ENCODE measurements around the gene AZIN2.
A peak's percentile ranks its signal among the peaks of the same experiment; 100 is the strongest.

Gene AZIN2

DNA sequence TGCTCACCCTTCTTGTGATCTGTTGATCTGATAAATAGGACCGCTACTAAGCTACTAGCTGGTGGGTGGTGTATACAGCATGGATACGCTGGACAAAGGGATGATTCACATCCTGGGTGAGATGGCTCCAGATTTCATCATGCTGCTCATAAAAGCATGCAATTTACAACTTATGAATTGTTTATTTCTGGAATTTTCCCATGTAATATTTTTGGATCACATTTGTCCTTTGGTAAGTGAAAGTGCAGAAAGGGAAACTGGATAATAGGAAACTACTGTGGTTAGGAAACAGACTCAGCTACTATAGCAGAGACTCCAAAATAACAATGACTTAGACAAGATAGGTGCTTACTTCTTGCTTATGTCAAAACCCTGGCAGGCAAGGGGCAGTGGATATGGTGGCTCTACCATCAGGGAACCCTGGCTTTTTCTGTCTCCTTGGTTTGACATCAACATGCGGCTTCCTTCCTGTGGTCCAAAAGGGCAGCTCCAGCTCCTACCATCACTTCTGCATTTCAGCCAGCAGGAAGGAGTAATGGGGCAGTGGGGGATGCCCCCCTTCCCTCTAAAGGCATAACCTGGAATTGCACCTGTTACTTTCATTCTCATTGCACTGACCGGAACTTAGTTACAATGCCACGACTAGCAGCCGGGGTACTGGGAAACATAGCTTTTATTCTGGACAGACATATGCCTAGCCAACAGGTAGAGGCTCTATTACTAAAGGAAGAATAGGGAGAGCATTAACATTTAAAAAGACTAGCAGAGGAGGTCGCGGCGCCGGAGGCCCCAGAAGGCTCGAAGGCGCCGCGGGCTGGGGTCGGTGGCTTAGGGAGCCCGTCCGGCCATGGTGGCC lies 30.5 kb upstream of the AZIN2 start:
- TF ChIP-seq CTCF (conservative IDR thresholded peaks at IDR 0.05; ENCODE audit: low read length), result peak; percentile 19
- TF ChIP-seq EZH2phosphoT487 (IDR thresholded peaks at IDR 0.05; ENCODE audit: borderline replicate concordance), result no peak

DNA sequence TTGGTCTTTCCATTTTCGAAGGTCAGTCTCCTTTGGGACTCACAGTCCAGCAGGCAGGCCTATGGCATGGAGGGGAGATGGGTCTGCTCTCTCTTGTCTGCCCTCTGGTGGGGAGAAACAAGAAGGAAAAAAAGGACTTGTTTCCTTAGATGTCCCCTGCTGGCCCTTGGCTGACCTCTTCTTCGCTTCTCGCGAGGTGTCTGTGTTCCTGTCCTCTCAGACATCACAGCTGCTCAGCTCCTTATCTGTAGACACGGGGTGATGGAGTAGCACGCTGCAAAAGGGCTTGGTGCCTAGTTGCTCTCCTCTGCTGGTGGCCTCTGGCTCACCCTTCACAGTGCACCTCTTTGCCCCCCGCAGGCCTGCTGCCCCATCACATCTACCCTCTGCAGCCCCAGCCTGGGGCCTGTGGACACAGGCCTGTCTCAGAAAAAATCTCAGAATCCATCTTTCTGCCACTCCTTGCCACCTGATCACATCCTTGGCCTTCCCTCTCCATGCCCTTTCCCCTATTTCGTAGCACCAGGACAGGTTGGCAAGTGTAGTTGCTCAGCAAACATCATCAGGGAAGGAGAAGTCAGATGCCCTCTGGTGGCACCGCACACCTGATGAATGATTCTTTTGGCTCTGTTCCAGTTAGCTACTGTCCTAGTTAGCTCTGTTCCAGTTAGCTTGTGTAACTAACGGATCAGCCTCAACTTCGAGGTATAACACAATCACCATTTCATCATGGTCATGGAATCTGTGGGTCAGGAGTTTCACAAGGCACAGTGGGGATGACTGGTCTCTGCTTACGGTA lies 25.5 kb upstream of the AZIN2 start:
- no peak overlapping the region for H3K4me2 ChIP-seq (ENCODE audit: low read depth, low read length, poor library complexity, severe bottlenecking)
- H3K9me2 ChIP-seq (replicated peaks; ENCODE audit: low read depth, low read length), result no peaks in the 10 kb centered on the region
- no peaks in the 10 kb centered on the region for H4K20me1 ChIP-seq (ENCODE audit: insufficient read depth, low read length, poor library complexity, severe bottlenecking)
- no peaks in the 10 kb centered on the region for H3K79me2 ChIP-seq (ENCODE audit: insufficient read depth, low read length)
- H3K27me3 ChIP-seq (ENCODE audit: insufficient read depth, low read length, poor library complexity, severe bottlenecking), result no peaks in the 10 kb centered on the region
- H3K9me3 ChIP-seq (ENCODE audit: insufficient read depth, low read depth, low read length), result no peaks in the 10 kb centered on the region
- H3K36me3 ChIP-seq (ENCODE audit: insufficient read depth, low read length), result no peaks in the 10 kb centered on the region
- H3K4me1 ChIP-seq (ENCODE audit: insufficient read depth, low read length, poor library complexity, severe bottlenecking), result no peaks in the 10 kb centered on the region
- H3K4me3 ChIP-seq (ENCODE audit: low read length, poor library complexity, severe bottlenecking), result no peak overlapping the region
- no peak for TF ChIP-seq EZH2phosphoT487 (IDR thresholded peaks at IDR 0.05; ENCODE audit: borderline replicate concordance)
- TF ChIP-seq CTCF (conservative IDR thresholded peaks at IDR 0.05; ENCODE audit: low read length), result peak; percentile 67
- no peak overlapping the region for H3K9ac ChIP-seq (ENCODE audit: low read depth, low read length, poor library complexity, severe bottlenecking)
- no peaks in the 10 kb centered on the region for H3F3A ChIP-seq (ENCODE audit: low read depth)
- no peak overlapping the region for H2AFZ ChIP-seq (ENCODE audit: low read length)

More for the DNA sequence above, 30.5 kb upstream of the AZIN2 start:
- H3K79me2 ChIP-seq (ENCODE audit: insufficient read depth, low read length), result no peaks in the 10 kb centered on the region
- H4K20me1 ChIP-seq (ENCODE audit: insufficient read depth, low read length, poor library complexity, severe bottlenecking), result no peaks in the 10 kb centered on the region
- H3K27me3 ChIP-seq (ENCODE audit: insufficient read depth, low read length, poor library complexity, severe bottlenecking), result no peaks in the 10 kb centered on the region
- no peak overlapping the region for H2AFZ ChIP-seq (ENCODE audit: low read length)
- no peaks in the 10 kb centered on the region for H3K36me3 ChIP-seq (ENCODE audit: insufficient read depth, low read length)
- no peaks in the 10 kb centered on the region for H3F3A ChIP-seq (ENCODE audit: low read depth)
- H3K4me2 ChIP-seq (ENCODE audit: low read depth, low read length, poor library complexity, severe bottlenecking), result no peak overlapping the region
- H3K9me2 ChIP-seq (replicated peaks; ENCODE audit: low read depth, low read length), result no peaks in the 10 kb centered on the region
- no peak overlapping the region for H3K9ac ChIP-seq (ENCODE audit: low read depth, low read length, poor library complexity, severe bottlenecking)
- H3K4me1 ChIP-seq (ENCODE audit: insufficient read depth, low read length, poor library complexity, severe bottlenecking), result peaks cover 5% of the 10 kb centered on the region
- no peaks in the 10 kb centered on the region for H3K9me3 ChIP-seq (ENCODE audit: insufficient read depth, low read depth, low read length)
- no peak overlapping the region for H3K4me3 ChIP-seq (ENCODE audit: low read length, poor library complexity, severe bottlenecking)

- Histone ChIP-seq H3K36me3 (ENCODE audit: insufficient read depth, low read length) (no peaks in the 10 kb centered on the region), H4K20me1 (ENCODE audit: insufficient read depth, low read length, poor library complexity, severe bottlenecking) (no peaks in the 10 kb centered on the region), H3K79me2 (ENCODE audit: insufficient read depth, low read length) (no peaks in the 10 kb centered on the region), H2AFZ (ENCODE audit: low read length) (no peak overlapping the region), H3K4me1 (ENCODE audit: insufficient read depth, low read length, poor library complexity, severe bottlenecking) (no peaks in the 10 kb centered on the region), H3K9me2 (replicated peaks; ENCODE audit: low read depth, low read length) (no peaks in the 10 kb centered on the region), H3K4me2 (ENCODE audit: low read depth, low read length, poor library complexity, severe bottlenecking) (no peak overlapping the region), H3K27me3 (ENCODE audit: insufficient read depth, low read length, poor library complexity, severe bottlenecking) (no peaks in the 10 kb centered on the region), H3K9ac (ENCODE audit: low read depth, low read length, poor library complexity, severe bottlenecking) (no peak overlapping the region), H3K4me3 (ENCODE audit: low read length, poor library complexity, severe bottlenecking) (no peak overlapping the region), H3F3A (ENCODE audit: low read depth) (no peaks in the 10 kb centered on the region), H3K9me3 (ENCODE audit: insufficient read depth, low read depth, low read length) (no peaks in the 10 kb centered on the region)
- TF ChIP-seq CTCF (conservative IDR thresholded peaks at IDR 0.05; ENCODE audit: low read length), result no peak
- no peak for TF ChIP-seq EZH2phosphoT487 (IDR thresholded peaks at IDR 0.05; ENCODE audit: borderline replicate concordance)
Observed at GRCh38 chr1:33056426-33056825, 24.5 kb upstream of the AZIN2 start.
